Posterior cingulate gyrus (tissue), 11 donors: ENCODE data around the gene ZBTB16.

ENCODE experiments used
- DNase-seq, 10 donors: peaks; one replicate each; pipeline versions ENCODE4 v3.0.0 to v3.0.0-alpha.2; 2020 to 2021; ENCODE audit warnings: mixed read lengths in 3 of 10
- intact Hi-C: fragments of 100-400 bp; cut with DNase I; formaldehyde crosslinking; loops from one replicate; pipeline ENCODE4 v1.15.1; 2023

ZBTB16 gene

GRCh38 chr11:114278342-114279065 is 219.0 kb downstream of the ZBTB16 start:
- intact Hi-C loops: no loop called here

GRCh38 chr11:114279792-114280546 is 220.5 kb downstream of the ZBTB16 start:
- DNase-seq: no peak
- intact Hi-C loops: no loop called here

More at GRCh38 chr11:114278342-114279065, 219.0 kb downstream of the ZBTB16 start:
- DNase-seq: no peak

GRCh38 chr11:114280696-114281095 is 221.2 kb downstream of the ZBTB16 start:
- intact Hi-C loops: no loop called here
- DNase-seq: peak in 4 of 10 donors; percentile 10 to 87 (median 48)

GRCh38 chr11:114281388-114281956 is 222.0 kb downstream of the ZBTB16 start:
- DNase-seq: no peak
- intact Hi-C loops: no loop called here

- intact Hi-C loops: no loop called here
Measured at GRCh38 chr11:114282488-114282887, 223.0 kb downstream of the ZBTB16 start.

GRCh38 chr11:114283422-114283821 is 223.9 kb downstream of the ZBTB16 start:
- no peak for DNase-seq

More at GRCh38 chr11:114282488-114282887, 223.0 kb downstream of the ZBTB16 start:
- DNase-seq: no peak

GRCh38 chr11:114284021-114284420 is 224.5 kb downstream of the ZBTB16 start:
- intact Hi-C loops: no loop called here

More at GRCh38 chr11:114283422-114283821, 223.9 kb downstream of the ZBTB16 start:
- intact Hi-C loops: no loop called here

GRCh38 chr11:114284914-114285313 is 225.4 kb downstream of the ZBTB16 start:
- intact Hi-C loops: no loop called here
- no peak for DNase-seq

More at GRCh38 chr11:114284021-114284420, 224.5 kb downstream of the ZBTB16 start:
- DNase-seq: no peak

GRCh38 chr11:114285599-114285998 is 226.1 kb downstream of the ZBTB16 start:
- DNase-seq: no peak
- intact Hi-C loops: no loop called here

GRCh38 chr11:114286229-114286628 is 226.7 kb downstream of the ZBTB16 start:
- intact Hi-C loops: no loop called here
- no peak for DNase-seq

GRCh38 chr11:114287154-114287553 is 227.6 kb downstream of the ZBTB16 start:
- no peak for DNase-seq
- intact Hi-C loops: no loop called here

- no peak for DNase-seq
- intact Hi-C loops: no loop called here
Measured at GRCh38 chr11:114288136-114288535, 228.6 kb downstream of the ZBTB16 start.

- DNase-seq: no peak
- intact Hi-C loops: no loop called here
Measured at GRCh38 chr11:114289779-114290178, 230.3 kb downstream of the ZBTB16 start.

- intact Hi-C loops: no loop called here
- DNase-seq: no peak
Measured at GRCh38 chr11:114290503-114291235, 231.2 kb downstream of the ZBTB16 start.

GRCh38 chr11:114291381-114291780 is 231.9 kb downstream of the ZBTB16 start:
- DNase-seq: no peak
- intact Hi-C loops: no loop called here

- no peak for DNase-seq
- intact Hi-C loops: no loop called here
Measured at GRCh38 chr11:114291842-114292680, 232.6 kb downstream of the ZBTB16 start.

- intact Hi-C loops: no loop called here
- no peak for DNase-seq
Measured at GRCh38 chr11:114293201-114293711, 233.7 kb downstream of the ZBTB16 start.

- intact Hi-C loops: no loop called here
- peak in 5 of 10 donors; percentile 11 to 79 (median 36) for DNase-seq
Measured at GRCh38 chr11:114295676-114296604, 236.4 kb downstream of the ZBTB16 start, which contains the start of gene NNMT. Gene NNMT (plus strand): TSS chr11:114296399. CDS start chr11:114296557, 158 bp downstream.
